GM23248 (cell line): Measurements from ENCODE around the gene OR5K2. TPM values are rescaled to one million over a fixed set of nuclear protein-coding genes. Genes with fewer than 3 reads are reported as not detected.

Experiments used
- DNase-seq: peaks from one replicate; pipeline ENCODE4 v3.0.0-alpha.2; 2015
- H2AFZ ChIP-seq: fragments of 200-600 bp; sonication (generic); 2 replicates; pipeline ENCODE4 v1.6.1; 2016; ENCODE audit warnings: antibody characterized with exemption
- H3F3A ChIP-seq: fragments of 200-600 bp; sonication (generic); 2 replicates; pipeline ENCODE4 v1.6.1; 2016; ENCODE audit warnings: mild to moderate bottlenecking, antibody characterized with exemption, mixed run types; ENCODE audit not compliant: insufficient read depth
- H3K27ac ChIP-seq: fragments of 200-600 bp; sonication (generic); 2 replicates; pipeline ENCODE4 v1.5.1; 2016; ENCODE audit warnings: mild to moderate bottlenecking
- H3K27me3 ChIP-seq: fragments of 200-600 bp; sonication (generic); replicated peaks from 2 replicates; pipeline ENCODE4 v1.6.1; 2016; ENCODE audit warnings: mild to moderate bottlenecking; ENCODE audit not compliant: insufficient read depth
- H3K36me3 ChIP-seq: fragments of 200-600 bp; sonication (generic); 2 replicates; pipeline ENCODE4 v1.6.1; 2016; ENCODE audit warnings: low read depth, mild to moderate bottlenecking
- H3K4me1 ChIP-seq: fragments of 200-600 bp; sonication (generic); 2 replicates; pipeline ENCODE4 v1.6.1; 2016; ENCODE audit warnings: mild to moderate bottlenecking; ENCODE audit not compliant: insufficient read depth
- H3K4me2 ChIP-seq: fragments of 200-600 bp; sonication (generic); one replicate; pipeline ENCODE4 v1.6.1; 2016; ENCODE audit warnings: mild to moderate bottlenecking; ENCODE audit not compliant: unreplicated experiment
- H3K4me3 ChIP-seq: fragments of 200-600 bp; sonication (generic); 2 replicates; pipeline ENCODE4 v1.5.1; 2016; ENCODE audit warnings: mild to moderate bottlenecking
- H3K79me2 ChIP-seq: fragments of 200-600 bp; sonication (generic); 2 replicates; pipeline ENCODE4 v1.6.1; 2016; ENCODE audit warnings: mild to moderate bottlenecking; ENCODE audit not compliant: insufficient read depth
- H3K9ac ChIP-seq: fragments of 200-600 bp; sonication (generic); 2 replicates; pipeline ENCODE4 v1.6.1; 2016; ENCODE audit warnings: mild to moderate bottlenecking
- H3K9me2 ChIP-seq: fragments of 200-600 bp; sonication (generic); 2 replicates; pipeline ENCODE4 v1.6.1; 2016; ENCODE audit warnings: mixed run types, mild to moderate bottlenecking, moderate library complexity; ENCODE audit not compliant: insufficient read depth
- H3K9me3 ChIP-seq: fragments of 200-600 bp; sonication (generic); one replicate; pipeline ENCODE4 v1.6.1; 2017; ENCODE audit warnings: low read depth
- H4K20me1 ChIP-seq: fragments of 200-600 bp; sonication (generic); 2 replicates; pipeline ENCODE4 v1.6.0; 2016; ENCODE audit not compliant: insufficient read depth
- EZH2 ChIP-seq: fragments of 200-600 bp; sonication (generic); IDR thresholded peaks from 2 replicates; pipeline ENCODE4 v1.6.1; 2018; ENCODE audit warnings: antibody characterized with exemption, mild to moderate bottlenecking; ENCODE audit not compliant: insufficient read depth, poor library complexity, severe bottlenecking
- EZH2phosphoT487 ChIP-seq: fragments of 200-600 bp; sonication (generic); IDR thresholded peaks from 2 replicates; pipeline ENCODE4 v1.6.1; 2018; ENCODE audit warnings: antibody characterized with exemption, moderate library complexity, mild to moderate bottlenecking, low read depth; ENCODE audit not compliant: insufficient read depth
- WGBS, 2 experiments: methylation state at CpG; one replicate each; pipeline ENCODE4 v1.1.6; 2015 to 2017; ENCODE audit warnings: low lambda C conversion rate in 2 of 2, low coverage in 1 of 2; ENCODE audit errors: missing lambda C conversion rate in 2 of 2; 5-methylcytosine and 5-hydroxymethylcytosine counted together
- in situ Hi-C: fragments of 300-500 bp; cut with MboI; formaldehyde crosslinking; loops from 2 replicates; pipeline ENCODE4 v1.15.0; 2020
- polyA plus RNA-seq: library from polyadenylated mRNA; unstranded; fragments of >200 nt; fragmentation: Nextera tagmentation; extraction: Ambion mirVana; gene quantifications from 2 replicates; pipeline ENCODE4 v1.2.1, GENCODE V29; 2016
- total RNA-seq: library from RNA; depleted of rRNA; stranded (reverse); fragments of >200 nt; shearing (Covaris generic); gene quantifications from 2 replicates; pipeline ENCODE4 v1.2.3, GENCODE V29; 2014

The OR5K2 gene
- total and polyA plus RNA-seq, 2 experiments from 2014 or later = not detected

GRCh38 chr3:98518816-98519215 lies 21.3 kb downstream of the OR5K2 start:
- no peak for DNase-seq
- in situ Hi-C loops = no loop called here
- Histone ChIP-seq H2AFZ (no peak overlapping the region), H3F3A (peaks cover 12% of the 10 kb centered on the region; the same call in 1 of the 2 replicates), H3K9me3 (no peaks in the 10 kb centered on the region), H3K9ac (no peak overlapping the region), H3K27ac (no peak overlapping the region), H3K79me2 (peaks cover 47% of the 10 kb centered on the region), H3K4me2 (no peak overlapping the region), H3K9me2 (no peaks in the 10 kb centered on the region), H3K4me1 (peaks cover 11% of the 10 kb centered on the region; the same call in 1 of the 2 replicates), H3K36me3 (peaks cover 46% of the 10 kb centered on the region; the same call in 1 of the 2 replicates), H4K20me1 (no peaks in the 10 kb centered on the region), H3K27me3 (no peaks in the 10 kb centered on the region), H3K4me3 (no peak overlapping the region)
- TF ChIP-seq EZH2 (no peak), EZH2phosphoT487 (no peak)
- WGBS, 2 experiments = 97 to 100% methylated on average over 2 of the region's 2 CpGs

- no peak for DNase-seq
- Histone ChIP-seq H3K9me2 (no peaks in the 10 kb centered on the region), H3F3A (0 out of 2 replicates have a peak, but pooled peaks cover 9% of the 10 kb centered on the region), H3K9ac (no peak overlapping the region), H3K79me2 (peaks cover 47% of the 10 kb centered on the region), H3K4me2 (no peak overlapping the region), H3K36me3 (peaks cover 46% of the 10 kb centered on the region; the same call in 1 of the 2 replicates), H3K4me1 (peaks cover 11% of the 10 kb centered on the region; the same call in 1 of the 2 replicates), H3K9me3 (no peaks in the 10 kb centered on the region), H2AFZ (no peak overlapping the region), H4K20me1 (no peaks in the 10 kb centered on the region), H3K4me3 (no peak overlapping the region), H3K27me3 (no peaks in the 10 kb centered on the region), H3K27ac (no peak overlapping the region)
- in situ Hi-C loops = no loop called here
- TF ChIP-seq EZH2phosphoT487 (no peak), EZH2 (no peak)
- 94 to 100% methylated on average over 1 of the region's 1 CpG for WGBS, 2 experiments
These were observed 21.9 kb downstream of the OR5K2 start for GRCh38 chr3:98519351-98519750.

GRCh38 chr3:98521897-98522543 lies 24.5 kb downstream of the OR5K2 start:
- TF ChIP-seq EZH2 (no peak), EZH2phosphoT487 (no peak)
- Histone ChIP-seq H3K9ac (peak overlapping the region; percentile 88), H2AFZ (peak overlapping the region; percentile 81), H3K79me2 (peaks cover 47% of the 10 kb centered on the region), H3K4me1 (peaks cover 11% of the 10 kb centered on the region; the same call in 1 of the 2 replicates), H3K36me3 (peaks cover 26% of the 10 kb centered on the region; the same call in 1 of the 2 replicates), H3F3A (no peaks in the 10 kb centered on the region), H3K27me3 (no peaks in the 10 kb centered on the region), H3K27ac (peak overlapping the region; percentile 82), H3K4me2 (peak overlapping the region; percentile 85), H3K9me2 (no peaks in the 10 kb centered on the region), H3K9me3 (no peaks in the 10 kb centered on the region), H3K4me3 (peak overlapping the region; percentile 89), H4K20me1 (no peaks in the 10 kb centered on the region)
- DNase-seq = peak; percentile 93
- in situ Hi-C loops = no loop called here
- 1% methylated on average over 16 of the region's 16 CpGs for WGBS, 2 experiments

GRCh38 chr3:98522544-98523281 lies 25.2 kb downstream of the OR5K2 start, which contains the start of gene CLDND1:
Gene CLDND1 (minus strand): TSS chr3:98522902. CDS start chr3:98521424, 1,478 bp downstream.
- 0 to 3% methylated on average over 19 to 45 of the region's 63 CpGs for WGBS, 2 experiments
- Histone ChIP-seq H3K79me2 (peaks cover 47% of the 10 kb centered on the region), H3K27ac (peak within 1 kb of the TSS; percentile 82), H3K9ac (peak within 1 kb of the TSS; percentile 88), H3K4me1 (peaks cover 11% of the 10 kb centered on the region; the same call in 1 of the 2 replicates), H3K27me3 (no peaks in the 10 kb centered on the region), H3K4me2 (peak within 1 kb of the TSS; percentile 85), H3K36me3 (peaks cover 26% of the 10 kb centered on the region; the same call in 1 of the 2 replicates), H3F3A (no peaks in the 10 kb centered on the region), H4K20me1 (no peaks in the 10 kb centered on the region), H3K9me2 (no peaks in the 10 kb centered on the region), H3K4me3 (peak within 1 kb of the TSS; percentile 89), H3K9me3 (no peaks in the 10 kb centered on the region), H2AFZ (peak within 1 kb of the TSS; percentile 94)
- DNase-seq = peak; percentile 98
- in situ Hi-C loops = no loop called here
- TF ChIP-seq EZH2phosphoT487 (no peak), EZH2 (no peak)
